Activated naive CD8-positive, alpha-beta T cell treated with anti-CD3 and anti-CD28 coated beads for 36 hours (primary cell): ENCODE results near the gene SLC11A1. TPM values are rescaled to one million over a fixed set of nuclear protein-coding genes. Genes with fewer than 3 reads are reported as not detected.

Experiments used
- DNase-seq: peaks from one replicate; pipeline ENCODE4 v3.0.0; 2021
- H3K27ac Mint-ChIP-seq: one replicate; pipeline ENCODE4 v1.8.0; 2022; ENCODE audit warnings: mild to moderate bottlenecking, moderate library complexity, mixed read lengths
- H3K27me3 Mint-ChIP-seq: one replicate; pipeline ENCODE4 v1.8.0; 2022; ENCODE audit warnings: mild to moderate bottlenecking, mixed read lengths
- H3K36me3 Mint-ChIP-seq: one replicate; pipeline ENCODE4 v1.8.0; 2021; ENCODE audit warnings: mild to moderate bottlenecking, mixed read lengths
- H3K4me1 Mint-ChIP-seq: one replicate; pipeline ENCODE4 v1.8.0; 2021; ENCODE audit warnings: mixed read lengths
- H3K4me3 Mint-ChIP-seq: one replicate; pipeline ENCODE4 v1.8.0; 2022; ENCODE audit warnings: mild to moderate bottlenecking, moderate library complexity, mixed read lengths
- H3K9me3 Mint-ChIP-seq: one replicate; pipeline ENCODE4 v1.8.0; 2022; ENCODE audit warnings: mixed read lengths
- total RNA-seq, 2 experiments: library from RNA; stranded (reverse); gene quantifications; one replicate each; pipeline ENCODE4 v1.2.3, GENCODE V29; 2021

SLC11A1 gene
- total RNA-seq, 2 experiments from 2014 or later, result 0.08 TPM

- Mint-ChIP-seq H3K4me1 (peaks cover 36% of the 10 kb centered on the region), H3K9me3 (no peaks in the 10 kb centered on the region), H3K27ac (no peak overlapping the region), H3K27me3 (peaks cover 13% of the 10 kb centered on the region), H3K36me3 (peaks cover 21% of the 10 kb centered on the region), H3K4me3 (no peak overlapping the region)
- DNase-seq, result no peak
Measured at GRCh38 chr2:218403810-218404209, 21.7 kb downstream of the SLC11A1 start.

- H3K4me1 Mint-ChIP-seq, result peaks cover 36% of the 10 kb centered on the region
- H3K9me3 Mint-ChIP-seq, result no peaks in the 10 kb centered on the region
- no peak for DNase-seq
- H3K36me3 Mint-ChIP-seq, result peaks cover 21% of the 10 kb centered on the region
- H3K27me3 Mint-ChIP-seq, result peaks cover 13% of the 10 kb centered on the region
- peak overlapping the region; percentile 78 for H3K27ac Mint-ChIP-seq
- no peak overlapping the region for H3K4me3 Mint-ChIP-seq
Measured at GRCh38 chr2:218404351-218405085, 22.4 kb downstream of the SLC11A1 start.

GRCh38 chr2:218405086-218405745, 23.1 kb downstream of the SLC11A1 start:
- Mint-ChIP-seq H3K4me1 (peaks cover 36% of the 10 kb centered on the region), H3K9me3 (no peaks in the 10 kb centered on the region), H3K27me3 (peaks cover 13% of the 10 kb centered on the region), H3K27ac (peak overlapping the region; percentile 78), H3K36me3 (peaks cover 20% of the 10 kb centered on the region), H3K4me3 (peak overlapping the region; percentile 74)
- no peak for DNase-seq

GRCh38 chr2:218405746-218406208, 23.7 kb downstream of the SLC11A1 start:
- H3K27ac Mint-ChIP-seq, result peak overlapping the region; percentile 78
- DNase-seq, result no peak
- H3K9me3 Mint-ChIP-seq, result no peaks in the 10 kb centered on the region
- H3K36me3 Mint-ChIP-seq, result peaks cover 19% of the 10 kb centered on the region
- peaks cover 13% of the 10 kb centered on the region for H3K27me3 Mint-ChIP-seq
- H3K4me1 Mint-ChIP-seq, result peaks cover 36% of the 10 kb centered on the region
- peak overlapping the region; percentile 74 for H3K4me3 Mint-ChIP-seq

GRCh38 chr2:218406209-218406948, 24.3 kb downstream of the SLC11A1 start:
- peak; percentile 94 for DNase-seq
- H3K36me3 Mint-ChIP-seq, result peaks cover 19% of the 10 kb centered on the region
- no peaks in the 10 kb centered on the region for H3K9me3 Mint-ChIP-seq
- H3K4me1 Mint-ChIP-seq, result peaks cover 36% of the 10 kb centered on the region
- peak overlapping the region; percentile 83 for H3K27ac Mint-ChIP-seq
- H3K27me3 Mint-ChIP-seq, result peaks cover 13% of the 10 kb centered on the region
- H3K4me3 Mint-ChIP-seq, result peak overlapping the region; percentile 74

GRCh38 chr2:218406949-218407618, 25.0 kb downstream of the SLC11A1 start:
- H3K4me1 Mint-ChIP-seq, result peaks cover 34% of the 10 kb centered on the region

GRCh38 chr2:218407717-218408116, 25.6 kb downstream of the SLC11A1 start:
- Mint-ChIP-seq H3K4me1 (peaks cover 34% of the 10 kb centered on the region), H3K27me3 (peaks cover 13% of the 10 kb centered on the region), H3K27ac (no peak overlapping the region), H3K4me3 (no peak overlapping the region), H3K36me3 (peaks cover 19% of the 10 kb centered on the region), H3K9me3 (no peaks in the 10 kb centered on the region)
- no peak for DNase-seq

More at GRCh38 chr2:218406949-218407618, 25.0 kb downstream of the SLC11A1 start:
- H3K4me3 Mint-ChIP-seq, result peak overlapping the region; percentile 74
- DNase-seq, result peak; percentile 66
- H3K27me3 Mint-ChIP-seq, result peaks cover 13% of the 10 kb centered on the region
- H3K9me3 Mint-ChIP-seq, result no peaks in the 10 kb centered on the region
- peak overlapping the region; percentile 83 for H3K27ac Mint-ChIP-seq
- H3K36me3 Mint-ChIP-seq, result peaks cover 19% of the 10 kb centered on the region

GRCh38 chr2:218418321-218418716, 36.2 kb downstream of the SLC11A1 start:
- Mint-ChIP-seq H3K36me3 (no peaks in the 10 kb centered on the region), H3K27ac (no peak overlapping the region), H3K9me3 (no peaks in the 10 kb centered on the region), H3K27me3 (no peaks in the 10 kb centered on the region), H3K4me1 (no peaks in the 10 kb centered on the region), H3K4me3 (no peak overlapping the region)
- no peak for DNase-seq

- no peaks in the 10 kb centered on the region for H3K36me3 Mint-ChIP-seq
- H3K27me3 Mint-ChIP-seq, result no peaks in the 10 kb centered on the region
- DNase-seq, result no peak
- H3K4me3 Mint-ChIP-seq, result no peak within 1 kb of the TSS
- no peaks in the 10 kb centered on the region for H3K9me3 Mint-ChIP-seq
- H3K27ac Mint-ChIP-seq, result no peak within 1 kb of the TSS
- H3K4me1 Mint-ChIP-seq, result no peaks in the 10 kb centered on the region
Measured at GRCh38 chr2:218418717-218419458, 36.8 kb downstream of the SLC11A1 start, which contains the start of gene VIL1. Gene VIL1, plus strand, starts transcription at chr2:218419123. Its CDS starts 4,656 bp downstream, at chr2:218423779.

GRCh38 chr2:218419630-218420216, 37.6 kb downstream of the SLC11A1 start:
- Mint-ChIP-seq H3K4me1 (no peaks in the 10 kb centered on the region), H3K27ac (no peak overlapping the region), H3K27me3 (no peaks in the 10 kb centered on the region), H3K4me3 (no peak overlapping the region), H3K9me3 (no peaks in the 10 kb centered on the region), H3K36me3 (no peaks in the 10 kb centered on the region)
- no peak for DNase-seq

GRCh38 chr2:218421027-218421426, 39.0 kb downstream of the SLC11A1 start:
- Mint-ChIP-seq H3K36me3 (no peaks in the 10 kb centered on the region), H3K9me3 (no peaks in the 10 kb centered on the region), H3K4me1 (no peaks in the 10 kb centered on the region), H3K27me3 (no peaks in the 10 kb centered on the region), H3K27ac (no peak overlapping the region), H3K4me3 (no peak overlapping the region)
- DNase-seq, result no peak

- H3K4me1 Mint-ChIP-seq, result no peaks in the 10 kb centered on the region
- no peak overlapping the region for H3K4me3 Mint-ChIP-seq
- H3K36me3 Mint-ChIP-seq, result no peaks in the 10 kb centered on the region
- no peak for DNase-seq
- H3K27ac Mint-ChIP-seq, result no peak overlapping the region
- H3K9me3 Mint-ChIP-seq, result no peaks in the 10 kb centered on the region
- H3K27me3 Mint-ChIP-seq, result no peaks in the 10 kb centered on the region
Measured at GRCh38 chr2:218422403-218423086, 40.5 kb downstream of the SLC11A1 start.

GRCh38 chr2:218423584-218423983, 41.5 kb downstream of the SLC11A1 start:
- Mint-ChIP-seq H3K4me3 (no peak overlapping the region), H3K27ac (no peak overlapping the region), H3K27me3 (no peaks in the 10 kb centered on the region), H3K9me3 (no peaks in the 10 kb centered on the region), H3K36me3 (no peaks in the 10 kb centered on the region), H3K4me1 (no peaks in the 10 kb centered on the region)
- DNase-seq, result no peak
